IMR-90 (cell line): ENCODE results near the gene COL13A1. TPM values are rescaled to one million over a fixed set of nuclear protein-coding genes. Genes with fewer than 3 reads are reported as not detected.

ENCODE experiments used
- ATAC-seq: fragments of 200-7000 bp; cut with Tn5 transposase; 2 replicates; pipeline ENCODE4 v1.9.1; 2020; ENCODE audit warnings: low read depth, mild to moderate bottlenecking, moderate library complexity
- BruUV-seq: library from RNA; stranded (reverse); fragments of 400-500 nt; replicated peaks from 2 replicates; lab custom pipeline; 2021; lab: Mats Ljungman, UMichigan
- CTCF ChIA-PET: fragments of 300-600 bp; formaldehyde crosslinking; extraction: SDS; loops from one replicate; lab custom pipeline; 2021; ENCODE audit warnings: antibody characterized with exemption; lab: Yijun Ruan, JAX
- POLR2A ChIA-PET: fragments of 300-600 bp; sonication (Branson Sonifier 250); formaldehyde crosslinking; loops from one replicate; lab custom pipeline; 2022; ENCODE audit warnings: antibody characterized with exemption; ENCODE audit not compliant: unreplicated experiment; lab: Charles Lee
- DNase-seq: peaks from one replicate; pipeline ENCODE4 v3.0.0; 2013
- H2AFZ ChIP-seq: replicated peaks from 2 replicates; pipeline ENCODE3; 2013; ENCODE audit warnings: low read length, mild to moderate bottlenecking; ENCODE audit not compliant: poor library complexity
- H2AK5ac ChIP-seq: 2 replicates; pipeline ENCODE4 v1.6.1; 2013; ENCODE audit warnings: low read depth, low read length, inconsistent platforms
- H2AK9ac ChIP-seq: replicated peaks from 2 replicates; pipeline ENCODE3; 2013; ENCODE audit warnings: mild to moderate bottlenecking, low read depth, low read length, moderate library complexity; ENCODE audit not compliant: poor library complexity
- H2BK120ac ChIP-seq: 2 replicates; pipeline ENCODE4 v1.6.1; 2013; ENCODE audit warnings: low read depth, low read length, inconsistent platforms
- H2BK15ac ChIP-seq: 3 replicates; pipeline ENCODE4 v1.6.1; 2013; ENCODE audit warnings: low read depth, low read length, inconsistent platforms
- H2BK20ac ChIP-seq: 2 replicates; pipeline ENCODE4 v1.6.1; 2013; ENCODE audit warnings: low read depth, mild to moderate bottlenecking, inconsistent platforms, low read length, moderate library complexity
- H2BK5ac ChIP-seq: 2 replicates; pipeline ENCODE4 v1.6.1; 2013; ENCODE audit warnings: mild to moderate bottlenecking, low read depth, low read length, inconsistent platforms; ENCODE audit not compliant: poor library complexity, severe bottlenecking
- H3K14ac ChIP-seq: replicated peaks from 2 replicates; pipeline ENCODE4 v1.6.1; 2013; ENCODE audit warnings: low read depth, low read length, inconsistent platforms
- H3K18ac ChIP-seq: 2 replicates; pipeline ENCODE4 v1.6.1; 2013; ENCODE audit warnings: low read depth, low read length, control low read depth
- H3K23ac ChIP-seq: 2 replicates; pipeline ENCODE4 v1.6.1; 2013; ENCODE audit warnings: low read depth, low read length, inconsistent platforms
- H3K27ac ChIP-seq: 2 replicates; pipeline ENCODE4 v1.5.1; 2013; ENCODE audit warnings: mild to moderate bottlenecking, control low read depth, low read length; ENCODE audit not compliant: insufficient read depth
- H3K27me3 ChIP-seq: 2 replicates; pipeline ENCODE4 v1.6.1; 2013; ENCODE audit warnings: low read length; ENCODE audit not compliant: control insufficient read depth, insufficient read depth
- H3K36me3 ChIP-seq: 2 replicates; pipeline ENCODE4 v1.6.1; 2013; ENCODE audit warnings: low read length, mixed read lengths; ENCODE audit not compliant: control insufficient read depth, insufficient read depth
- H3K4ac ChIP-seq: 2 replicates; pipeline ENCODE4 v1.6.1; 2013; ENCODE audit warnings: low read depth, low read length, inconsistent platforms
- H3K4me1 ChIP-seq: 2 replicates; pipeline ENCODE4 v1.6.1; 2013; ENCODE audit warnings: low read length, mixed read lengths; ENCODE audit not compliant: control insufficient read depth, insufficient read depth
- H3K4me2 ChIP-seq: 2 replicates; pipeline ENCODE4 v1.6.1; 2013; ENCODE audit warnings: low read depth, mild to moderate bottlenecking, control low read depth, low read length, moderate library complexity
- H3K4me3 ChIP-seq: 2 replicates; pipeline ENCODE4 v1.5.1; 2013; ENCODE audit warnings: low read depth, mild to moderate bottlenecking, control low read depth, low read length, moderate library complexity; ENCODE audit not compliant: insufficient read depth
- H3K56ac ChIP-seq: 2 replicates; pipeline ENCODE4 v1.6.1; 2013; ENCODE audit warnings: low read length, inconsistent platforms; ENCODE audit not compliant: insufficient read depth; ENCODE audit errors: extremely low read depth
- H3K79me1 ChIP-seq, 2 experiments: 2 replicates each; pipeline ENCODE4 v1.6.1; 2013; ENCODE audit warnings: low read length in 2 of 2, inconsistent platforms in 1 of 2, low read depth in 1 of 2
- H3K9ac ChIP-seq: 2 replicates; pipeline ENCODE4 v1.6.1; 2013; ENCODE audit warnings: low read depth, low read length, control low read depth
- H3K9me1 ChIP-seq: 2 replicates; pipeline ENCODE4 v1.6.1; 2013; ENCODE audit warnings: low read length, inconsistent platforms; ENCODE audit not compliant: insufficient read depth
- H3K9me3 ChIP-seq: 2 replicates; pipeline ENCODE4 v1.6.1; 2013; ENCODE audit warnings: low read length; ENCODE audit not compliant: control insufficient read depth, insufficient read depth
- H4K20me1 ChIP-seq: 2 replicates; pipeline ENCODE4 v1.6.1; 2013; ENCODE audit warnings: low read length, inconsistent platforms; ENCODE audit not compliant: insufficient read depth
- H4K5ac ChIP-seq: 2 replicates; pipeline ENCODE4 v1.6.1; 2013; ENCODE audit warnings: mild to moderate bottlenecking, low read depth, low read length, control low read depth
- H4K8ac ChIP-seq, 2 experiments: 2 replicates each; pipeline ENCODE4 v1.6.1; 2013; ENCODE audit warnings: low read depth in 2 of 2, low read length in 2 of 2, control low read depth in 1 of 2, inconsistent platforms in 1 of 2
- H4K91ac ChIP-seq: 2 replicates; pipeline ENCODE4 v1.6.1; 2013; ENCODE audit warnings: low read depth, low read length, inconsistent platforms; ENCODE audit not compliant: insufficient read depth
- BHLHE40 ChIP-seq: fragments of 150-350 bp; IDR thresholded peaks from 2 replicates; pipeline ENCODE4 v1.6.1; 2016; ENCODE audit warnings: mild to moderate bottlenecking, low read depth, low read length
- CEBPB ChIP-seq: IDR thresholded peaks from 2 replicates; pipeline ENCODE4 v1.6.1; 2012; ENCODE audit warnings: low read depth, low read length, improper control_type of control experiment
- CHD1 ChIP-seq: IDR thresholded peaks from 2 replicates; pipeline ENCODE4 v1.6.1; 2012; ENCODE audit warnings: low read depth, low read length, improper control_type of control experiment
- CTCF ChIP-seq: conservative IDR thresholded peaks from 2 replicates; pipeline ENCODE4 v1.5.1; 2012; ENCODE audit warnings: mild to moderate bottlenecking, low read depth, low read length, improper control_type of control experiment
- ELK1 ChIP-seq: fragments of 150-350 bp; IDR thresholded peaks from 2 replicates; pipeline ENCODE4 v1.6.1; 2016; ENCODE audit warnings: low read depth, mild to moderate bottlenecking, low read length, moderate library complexity, borderline replicate concordance
- FOS ChIP-seq: fragments of 150-350 bp; IDR thresholded peaks from 2 replicates; pipeline ENCODE4 v1.6.1; 2016; ENCODE audit warnings: low read depth, low read length
- MAFK ChIP-seq: IDR thresholded peaks from 2 replicates; pipeline ENCODE4 v1.6.1; 2012; ENCODE audit warnings: low read depth, low read length, improper control_type of control experiment
- MAZ ChIP-seq: IDR thresholded peaks from 2 replicates; pipeline ENCODE4 v1.6.1; 2012; ENCODE audit warnings: low read depth, mild to moderate bottlenecking, low read length, improper control_type of control experiment, moderate library complexity, borderline replicate concordance
- MXI1 ChIP-seq: IDR thresholded peaks from 2 replicates; pipeline ENCODE4 v1.6.1; 2012; ENCODE audit warnings: low read depth, mild to moderate bottlenecking, low read length, moderate library complexity, borderline replicate concordance
- NFE2L2 ChIP-seq: fragments of 150-350 bp; IDR thresholded peaks from 2 replicates; pipeline ENCODE4 v1.6.1; 2016; ENCODE audit warnings: low read depth, mild to moderate bottlenecking, low read length
- POLR2A ChIP-seq: IDR thresholded peaks from 2 replicates; pipeline ENCODE4 v1.6.1; 2012; ENCODE audit warnings: mild to moderate bottlenecking, low read depth, low read length
- RAD21 ChIP-seq: IDR thresholded peaks from 2 replicates; pipeline ENCODE4 v1.6.1; 2012; ENCODE audit warnings: low read length, improper control_type of control experiment
- RCOR1 ChIP-seq: IDR thresholded peaks from 2 replicates; pipeline ENCODE4 v1.6.1; 2012; ENCODE audit warnings: mild to moderate bottlenecking, low read length, improper control_type of control experiment; ENCODE audit not compliant: insufficient replicate concordance
- RFX5 ChIP-seq: IDR thresholded peaks from 2 replicates; pipeline ENCODE4 v1.8.0; 2012; ENCODE audit warnings: low read depth, mild to moderate bottlenecking, low read length, moderate library complexity
- SMC3 ChIP-seq: fragments of 150-350 bp; IDR thresholded peaks from 2 replicates; pipeline ENCODE4 v1.6.1; 2016; ENCODE audit warnings: low read depth, mild to moderate bottlenecking, antibody characterized with exemption, low read length, moderate library complexity
- USF2 ChIP-seq: fragments of 150-350 bp; IDR thresholded peaks from 2 replicates; pipeline ENCODE4 v1.6.1; 2017; ENCODE audit warnings: mild to moderate bottlenecking, antibody characterized with exemption, low read length, low read depth
- WGBS, 2 experiments: methylation state at CpG; one replicate each; pipeline versions ENCODE4 v1.1.5 to v1.1.7; 2013; ENCODE audit warnings: missing lambda C conversion rate in 2 of 2; ENCODE audit not compliant: insufficient read length in 1 of 2; ENCODE audit errors: extremely low coverage in 2 of 2; 5-methylcytosine and 5-hydroxymethylcytosine counted together
- dilution Hi-C: fragments of 300-500 bp; cut with HindIII; formaldehyde crosslinking; loops from one replicate; pipeline ENCODE4 v1.14.3; 2018; ENCODE audit warnings: low sequenced_read_pairs; ENCODE audit not compliant: unreplicated experiment
- in situ Hi-C: fragments of 300-500 bp; cut with MboI; formaldehyde crosslinking; loops from 3 replicates; pipeline ENCODE4 v1.14.3; 2019; ENCODE audit warnings: low sequenced_read_pairs, inconsistent platforms, mixed read lengths
- intact Hi-C: fragments of 100-400 bp; cut with micrococcal nuclease; formaldehyde crosslinking; loops from 2 replicates; pipeline ENCODE4 v1.10.0; 2022
- polyA plus RNA-seq, 3 experiments: library from polyadenylated mRNA; depleted of rRNA; stranded (reverse); fragments of >200 nt; gene quantifications; 2 replicates each; pipeline ENCODE4 v1.2.3, GENCODE V29; 2012; ENCODE audit warnings: low replicate concordance in 1 of 3
- total RNA-seq: library from RNA; depleted of rRNA; stranded (reverse); fragments of >200 nt; gene quantifications from 2 replicates; pipeline ENCODE4 v1.2.3, GENCODE V29; 2012

COL13A1 gene
- total and polyA plus RNA-seq, 2 of the 4 experiments (the other 2 are of a cell fraction) = 12.2 to 31.3 TPM

- Histone ChIP-seq H3K4ac (peak overlapping the region; percentile 100), H3K27me3 (no peaks in the 10 kb centered on the region), H3K23ac (peak overlapping the region; percentile 99), H2AK9ac (peak overlapping the region; percentile 92), H3K18ac (peak overlapping the region; percentile 93), H2BK5ac (peak overlapping the region; percentile 93), H3K27ac (peak overlapping the region; percentile 69), H4K20me1 (0 out of 2 replicates have a peak, but pooled peaks cover 8% of the 10 kb centered on the region), H3K9me3 (no peaks in the 10 kb centered on the region), H3K4me2 (peak overlapping the region; percentile 43; the same call in 1 of the 2 replicates), H3K9ac (peak overlapping the region; percentile 10; the same call in 1 of the 2 replicates), H3K14ac (peak overlapping the region; percentile 98), H2AFZ (peak overlapping the region; percentile 54), H3K56ac (peak overlapping the region; percentile 84; the same call in 1 of the 2 replicates), H2BK120ac (peak overlapping the region; percentile 100), H3K4me3 (no peak overlapping the region), H4K91ac (peak overlapping the region; percentile 97), H4K8ac (peak overlapping the region; percentile 74 to 96), H2AK5ac (peak overlapping the region; percentile 98), H3K79me1 (peaks cover 39 to 95% of the 10 kb centered on the region in 2 experiments), H3K36me3 (no peaks in the 10 kb centered on the region), H4K5ac (peak overlapping the region; percentile 93), H3K4me1 (peaks cover 34% of the 10 kb centered on the region), H2BK20ac (peak overlapping the region; percentile 100), H3K9me1 (peaks cover 39% of the 10 kb centered on the region), H2BK15ac (peak overlapping the region; percentile 93; the same call in 2 of the 3 replicates)
- no TSS peak for BruUV-seq
- in situ Hi-C loops = loop anchor here (10.0 kb wide), 1 partner anchor 163 kb away; no protein-coding TSS in a partner anchor
- TF ChIP-seq CEBPB (no peak), MAFK (no peak), CHD1 (no peak), POLR2A (no peak), ELK1 (no peak), NFE2L2 (no peak), BHLHE40 (no peak), RAD21 (no peak), SMC3 (no peak), RFX5 (no peak), FOS (no peak), CTCF (no peak), USF2 (no peak), MXI1 (no peak), MAZ (no peak), RCOR1 (no peak)
- intact Hi-C loops = loop anchor here (10.0 kb wide), 1 partner anchor 337 kb away; the partner anchor contains the start of gene TYSND1
- ATAC-seq (no peak), DNase-seq (peak; percentile 45)
- CTCF ChIA-PET = interaction anchor here (1.1 to 1.7 kb wide), 2 partner anchors 9 to 107 kb away, joined by 4 read pairs; no protein-coding TSS in a partner anchor
- POLR2A ChIA-PET = no interaction called here
- no CpG with 5 or more reads among the region's 2 CpGs for WGBS, 2 experiments
- dilution Hi-C loops = no loop called here
Observed at GRCh38 chr10:69807696-69808095, 6.0 kb downstream of the COL13A1 start.
